GM19240 (cell line): ENCODE results near the gene DNM1.

ENCODE experiments used
- DNase-seq: peaks from one replicate; pipeline ENCODE4 v3.0.0; 2011; ENCODE audit warnings: low spot score; ENCODE audit not compliant: insufficient read length

DNM1 gene

GRCh38 chr9:128249908-128250838 is 47.0 kb downstream of the DNM1 start:
- DNase-seq: peak; percentile 84

- no peak for DNase-seq
Measured at GRCh38 chr9:128250839-128251731, 47.9 kb downstream of the DNM1 start.

DNA sequence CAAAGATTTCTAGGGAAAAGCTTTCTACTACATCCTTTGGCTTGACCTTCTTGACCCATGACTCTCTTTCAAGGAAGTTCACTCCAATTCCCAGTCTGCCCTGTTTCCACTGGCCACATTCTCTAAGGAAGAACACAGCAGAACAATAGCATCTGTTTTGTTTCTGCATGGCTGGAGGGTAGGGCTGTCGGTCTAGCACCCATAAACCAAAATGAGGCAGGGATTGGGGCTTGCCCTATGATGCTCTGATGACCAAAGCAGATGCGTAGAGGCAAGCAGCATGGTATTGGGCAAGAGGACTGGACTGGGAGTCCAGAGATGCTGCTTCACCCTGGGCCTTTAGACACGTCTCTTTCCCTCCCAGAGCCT is 48.5 kb downstream of the DNM1 start:
- DNase-seq: no peak

GRCh38 chr9:128252317-128253139 is 49.3 kb downstream of the DNM1 start:
- no peak for DNase-seq

- no peak for DNase-seq
Measured at GRCh38 chr9:128253140-128253990, 50.2 kb downstream of the DNM1 start.

DNA sequence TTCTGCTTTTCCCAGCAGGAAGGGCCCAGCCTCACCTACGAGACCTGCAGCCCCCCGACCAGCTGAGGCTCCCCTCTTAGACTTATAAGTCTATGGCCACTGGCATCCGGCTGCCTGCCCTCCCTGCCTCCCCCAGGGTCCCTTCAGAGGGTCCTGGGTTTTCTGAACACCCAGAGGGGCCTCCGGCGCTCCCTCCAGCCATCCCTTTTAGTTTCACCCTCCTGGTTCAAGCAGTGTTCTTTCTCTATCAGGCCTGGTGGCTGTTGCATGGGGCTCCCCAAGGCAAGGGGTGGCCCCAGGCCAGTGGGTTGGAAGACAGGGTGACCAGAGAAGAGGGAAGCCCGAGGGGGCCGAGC is 50.8 kb downstream of the DNM1 start:
- DNase-seq: no peak

GRCh38 chr9:128254362-128254761 is 51.2 kb downstream of the DNM1 start:
- DNase-seq: no peak

GRCh38 chr9:128254855-128255759 is 51.9 kb downstream of the DNM1 start:
- peak; percentile 73 for DNase-seq

DNA sequence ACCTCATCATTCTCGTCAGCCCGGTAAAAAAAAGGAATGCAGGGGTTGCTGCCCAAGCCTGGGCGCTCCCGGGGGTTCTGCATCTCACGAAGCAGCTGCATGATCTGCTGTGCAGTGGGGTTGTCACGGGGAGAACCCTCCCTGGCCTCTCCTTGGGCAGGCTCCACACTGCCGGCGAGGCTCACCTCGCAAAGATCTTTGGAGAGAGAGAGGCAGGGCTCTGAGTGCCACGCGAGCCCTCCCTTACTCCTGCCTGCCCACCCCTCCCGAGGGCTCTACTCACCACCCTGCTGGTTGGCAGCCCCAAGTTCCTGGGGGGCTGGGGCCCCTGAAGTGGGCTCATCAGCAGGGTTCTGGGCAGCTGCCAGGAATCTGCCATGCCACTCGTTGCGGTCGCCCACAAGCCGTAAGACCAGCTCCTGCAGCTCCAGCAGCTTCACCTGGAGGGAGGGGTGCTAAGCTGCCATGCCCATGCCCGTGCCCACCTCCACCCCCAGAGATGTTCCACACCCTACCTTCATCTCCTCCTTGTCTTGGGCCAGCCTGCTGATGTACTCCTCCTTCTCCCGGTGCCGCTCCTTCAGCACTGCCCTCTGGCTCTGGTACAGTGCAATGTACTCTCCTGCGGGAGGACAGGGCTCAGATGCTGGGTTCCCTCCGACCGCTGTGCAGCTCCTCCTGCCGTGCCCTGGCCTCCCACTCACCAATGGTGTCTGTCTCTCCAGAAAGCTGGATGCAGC is 54.1 kb downstream of the DNM1 start:
- no peak for DNase-seq

DNA sequence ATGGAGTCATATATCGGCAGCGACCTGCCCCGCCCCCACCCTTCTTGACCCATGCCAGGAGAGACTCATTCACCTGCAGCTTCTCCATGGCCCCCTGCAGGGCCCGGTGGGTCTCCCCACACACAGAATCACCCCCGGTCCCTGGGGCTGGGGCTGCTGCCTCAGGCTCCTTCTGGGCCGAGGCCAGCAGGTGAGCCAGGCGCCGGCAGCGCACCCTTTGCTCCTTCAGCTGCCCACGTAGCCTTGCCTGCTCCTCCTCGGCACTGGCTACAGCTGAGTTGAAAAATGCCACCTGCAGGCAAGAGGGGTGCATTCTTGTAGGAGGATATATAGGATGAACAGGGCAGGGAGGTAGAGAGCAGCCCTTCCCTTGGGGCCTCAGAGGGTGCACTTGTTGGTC is 54.7 kb downstream of the DNM1 start:
- no peak for DNase-seq

- no peak for DNase-seq
Measured at GRCh38 chr9:128258326-128258725, 55.1 kb downstream of the DNM1 start.

DNA sequence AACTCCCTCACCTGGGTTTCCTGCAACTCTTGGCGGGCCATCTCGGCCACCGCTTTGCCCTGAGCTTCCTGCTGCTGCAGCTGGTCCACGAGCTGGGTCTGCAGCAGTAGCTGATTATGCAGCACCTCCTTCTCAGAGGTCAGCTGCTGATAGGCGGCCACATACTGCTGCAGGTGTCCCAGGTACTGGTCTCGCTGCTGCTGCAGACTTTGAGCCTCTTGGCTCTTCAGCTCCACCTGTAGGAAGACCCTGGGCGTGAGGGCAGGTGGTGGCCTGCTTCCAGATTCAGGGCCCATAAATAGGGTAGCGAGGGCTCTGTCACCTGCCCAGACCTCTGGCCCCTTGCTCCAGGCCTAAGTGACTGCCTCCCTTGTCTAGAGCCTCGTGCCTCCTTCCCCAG is 56.0 kb downstream of the DNM1 start:
- no peak for DNase-seq

GRCh38 chr9:128260340-128260739 is 57.2 kb downstream of the DNM1 start:
- DNase-seq: no peak

DNA sequence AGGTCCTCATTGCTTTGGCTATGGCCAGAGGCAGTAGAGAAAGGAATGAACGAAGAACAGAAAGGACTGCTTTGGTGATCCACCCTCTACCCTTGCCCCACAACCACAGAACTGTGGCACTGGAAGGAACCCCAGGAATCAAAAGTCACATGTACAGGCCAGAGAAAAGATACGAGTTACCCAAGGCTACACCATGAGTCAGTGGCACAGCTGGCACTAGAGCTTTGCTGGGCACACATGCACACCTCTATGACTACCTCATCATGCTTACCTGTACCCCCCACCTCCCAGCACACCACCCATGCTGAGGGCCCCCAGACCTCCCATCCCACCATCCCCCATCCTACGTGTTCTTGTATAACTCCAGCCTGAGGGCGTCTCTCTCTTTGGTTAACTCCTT is 59.5 kb downstream of the DNM1 start:
- no peak for DNase-seq

- DNase-seq: no peak
Measured at GRCh38 chr9:128265348-128265847, 62.2 kb downstream of the DNM1 start.

DNA sequence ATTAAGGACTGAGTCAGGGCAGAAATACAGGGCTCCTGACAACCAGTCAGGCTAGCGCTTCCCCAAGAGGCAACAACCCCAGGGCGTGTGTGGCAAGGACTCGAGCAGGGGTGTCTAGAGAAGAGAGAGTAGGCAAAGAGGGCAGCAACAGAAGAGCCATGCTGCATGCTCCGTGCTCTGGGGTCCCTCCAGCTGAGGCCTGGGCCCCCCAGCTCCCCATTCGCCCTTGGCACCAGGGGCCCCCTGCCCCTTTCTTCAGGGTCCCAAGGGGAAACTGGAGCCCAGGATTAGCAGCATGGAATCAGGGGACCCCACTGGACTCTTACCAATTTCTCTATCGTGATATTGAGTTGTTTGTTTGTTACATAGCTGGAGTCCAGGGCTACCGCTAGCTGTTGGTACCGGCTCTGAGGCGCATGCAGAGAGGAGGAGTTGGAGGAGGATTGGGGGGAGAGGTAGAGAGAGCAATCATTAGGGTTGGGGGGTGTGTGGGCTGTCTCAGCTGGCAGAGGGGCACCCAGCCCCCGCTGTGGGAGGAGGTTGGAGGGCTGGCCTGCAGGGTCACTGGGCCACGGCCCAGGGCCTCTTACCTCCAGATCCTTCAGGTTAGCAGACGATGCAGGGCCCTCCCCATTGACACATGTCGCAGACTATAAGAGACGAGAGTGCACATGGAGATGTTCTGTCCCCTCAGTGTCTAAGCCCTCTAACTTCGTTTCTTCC is 63.9 kb downstream of the DNM1 start:
- no peak for DNase-seq

GRCh38 chr9:128271112-128271511 is 67.9 kb downstream of the DNM1 start:
- DNase-seq: no peak

DNA sequence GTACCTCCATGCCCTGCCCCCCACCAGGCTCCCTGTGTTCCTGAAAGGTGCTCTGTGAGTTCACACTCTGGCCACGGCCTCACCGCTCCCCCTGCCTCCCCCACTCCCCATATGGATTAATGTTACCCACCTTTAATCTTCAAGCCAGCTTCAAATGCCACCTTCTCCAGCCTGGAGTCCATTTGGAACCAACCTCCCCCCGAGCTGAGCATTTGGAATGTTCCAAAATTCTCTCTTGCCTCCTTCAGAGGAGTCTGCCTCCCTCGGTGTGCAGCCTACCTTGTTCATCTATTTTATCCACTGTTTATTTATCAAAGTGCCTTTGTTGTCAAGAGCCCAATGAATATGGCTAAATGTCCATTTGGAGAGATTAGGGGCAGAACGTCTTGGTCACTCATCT is 68.3 kb downstream of the DNM1 start:
- no peak for DNase-seq
